ENCODE measurements around the gene PIK3IP1.

- TF ChIP-seq ZFP3 (CRISPR knock-in tag; IDR thresholded peaks at IDR 0.05) (no peak), ZNF565 (CRISPR knock-in tag; conservative IDR thresholded peaks at IDR 0.05; ENCODE audit: low read depth) (no peak), RARB (CRISPR knock-in tag; IDR thresholded peaks at IDR 0.05) (no peak), CREB5 (CRISPR knock-in tag; IDR thresholded peaks at IDR 0.05; ENCODE audit: low read depth) (no peak), BACH2 (CRISPR knock-in tag; IDR thresholded peaks at IDR 0.05; ENCODE audit: borderline replicate concordance) (no peak), PATZ1 (CRISPR knock-in tag; IDR thresholded peaks at IDR 0.05; ENCODE audit: borderline replicate concordance) (no peak), TSHZ2 (CRISPR knock-in tag; IDR thresholded peaks at IDR 0.05) (no peak), TCF4 (CRISPR knock-in tag; IDR thresholded peaks at IDR 0.05; ENCODE audit: borderline replicate concordance) (no peak), GLIS3 (CRISPR knock-in tag; IDR thresholded peaks at IDR 0.05) (no peak), SNAI2 (CRISPR knock-in tag; IDR thresholded peaks at IDR 0.05) (no peak), PPARA (CRISPR knock-in tag; IDR thresholded peaks at IDR 0.05; ENCODE audit: borderline replicate concordance) (no peak), POU6F1 (CRISPR knock-in tag; IDR thresholded peaks at IDR 0.05; ENCODE audit: borderline replicate concordance, low read depth) (no peak), ZFP30 (CRISPR knock-in tag; IDR thresholded peaks at IDR 0.05) (no peak), TOX (CRISPR knock-in tag; IDR thresholded peaks at IDR 0.05; ENCODE audit: borderline replicate concordance) (no peak)
These were observed 14.1 kb downstream of the PIK3IP1 start for GRCh38 chr22:31278151-31278621.

Data from SK-N-SH treated with all-trans-retinoic acid at 6 μM for 48 hours (cell line).